PC-3 (cell line): Measurements from ENCODE around the gene SLC2A4. TPM values are rescaled to one million over a fixed set of nuclear protein-coding genes. Genes with fewer than 3 reads are reported as not detected.

Source experiments
- ATAC-seq: fragments of 200-7000 bp; cut with Tn5 transposase; 2 replicates; pipeline ENCODE4 v1.9.1; 2020; ENCODE audit warnings: mild to moderate bottlenecking, moderate library complexity
- BruUV-seq: library from RNA; stranded (reverse); fragments of 400-500 nt; replicated peaks from 2 replicates; lab custom pipeline; 2021; lab: Mats Ljungman, UMichigan
- CTCF ChIA-PET: fragments of 300-600 bp; sonication (Branson Sonifier 250); formaldehyde crosslinking; loops from one replicate; lab custom pipeline; 2022; ENCODE audit warnings: antibody characterized with exemption; lab: Charles Lee
- POLR2A ChIA-PET: fragments of 300-600 bp; sonication (Branson Sonifier 250); formaldehyde crosslinking; loops from one replicate; lab custom pipeline; 2022; ENCODE audit warnings: antibody characterized with exemption; ENCODE audit not compliant: unreplicated experiment; lab: Charles Lee
- DNase-seq: peaks from one replicate; pipeline ENCODE4 v3.0.0-alpha.2; 2015
- H2AFZ ChIP-seq: fragments of 300-600 bp; sonication (generic); 2 replicates; pipeline ENCODE4 v1.6.0; 2016; ENCODE audit warnings: antibody characterized with exemption, low read length
- H3F3A ChIP-seq: fragments of 300-600 bp; sonication (generic); one replicate; pipeline ENCODE4 v1.6.0; 2017; ENCODE audit warnings: antibody characterized with exemption, low read length, control low read depth, mild to moderate bottlenecking; ENCODE audit not compliant: unreplicated experiment
- H3K27ac ChIP-seq: fragments of 300-600 bp; sonication (generic); 2 replicates; pipeline ENCODE4 v1.5.1; 2016; ENCODE audit warnings: mild to moderate bottlenecking, low read length
- H3K27me3 ChIP-seq: fragments of 300-600 bp; sonication (generic); 2 replicates; pipeline ENCODE4 v1.6.1; 2016; ENCODE audit warnings: low read length, mixed read lengths
- H3K36me3 ChIP-seq: fragments of 300-600 bp; sonication (generic); 2 replicates; pipeline ENCODE4 v1.6.1; 2016; ENCODE audit warnings: low read depth, mixed run types, low read length, mixed read lengths
- H3K4me1 ChIP-seq: fragments of 300-600 bp; sonication (generic); 2 replicates; pipeline ENCODE4 v1.5.1; 2016; ENCODE audit warnings: low read length; ENCODE audit not compliant: insufficient read depth
- H3K4me2 ChIP-seq: fragments of 300-600 bp; sonication (generic); 2 replicates; pipeline ENCODE4 v1.6.0; 2016; ENCODE audit warnings: low read length
- H3K4me3 ChIP-seq: fragments of 300-600 bp; sonication (generic); 2 replicates; pipeline ENCODE4 v1.5.1; 2016; ENCODE audit warnings: mild to moderate bottlenecking, low read length, mixed read lengths
- H3K79me2 ChIP-seq: fragments of 300-600 bp; sonication (generic); 2 replicates; pipeline ENCODE4 v1.6.1; 2017; ENCODE audit warnings: low read length, mixed read lengths
- H3K9ac ChIP-seq: fragments of 300-600 bp; sonication (generic); 2 replicates; pipeline ENCODE4 v1.6.0; 2016; ENCODE audit warnings: mild to moderate bottlenecking, low read length
- H3K9me2 ChIP-seq: fragments of 300-600 bp; sonication (generic); replicated peaks from 2 replicates; pipeline ENCODE4 v1.6.1; 2016; ENCODE audit warnings: mixed run types, low read length, mixed read lengths
- H3K9me3 ChIP-seq: fragments of 300-600 bp; sonication (generic); 2 replicates; pipeline ENCODE4 v1.6.1; 2016; ENCODE audit warnings: low read length, mixed read lengths
- H4K20me1 ChIP-seq: fragments of 300-600 bp; sonication (generic); 2 replicates; pipeline ENCODE4 v1.6.1; 2016; ENCODE audit warnings: low read length, mixed read lengths
- CTCF ChIP-seq: fragments of 300-600 bp; sonication (generic); conservative IDR thresholded peaks from 2 replicates; pipeline ENCODE4 v1.5.1; 2017; ENCODE audit warnings: antibody characterized with exemption, low read depth, mild to moderate bottlenecking, low read length
- EZH2 ChIP-seq: fragments of 300-600 bp; sonication (generic); IDR thresholded peaks from one replicate; pipeline ENCODE4 v1.6.1; 2017; ENCODE audit warnings: antibody characterized with exemption, mild to moderate bottlenecking, low read length; ENCODE audit not compliant: unreplicated experiment
- EZH2phosphoT487 ChIP-seq: fragments of 300-600 bp; sonication (generic); IDR thresholded peaks from 2 replicates; pipeline ENCODE4 v1.6.1; 2018; ENCODE audit warnings: mild to moderate bottlenecking, antibody characterized with exemption, low read length, borderline replicate concordance
- intact Hi-C: fragments of 100-400 bp; cut with micrococcal nuclease; formaldehyde crosslinking; loops from 2 replicates; pipeline ENCODE4 v1.9.0; 2023
- total RNA-seq: library from RNA; depleted of rRNA; stranded (reverse); fragments of >200 nt; gene quantifications from 2 replicates; pipeline ENCODE4 v1.2.3, GENCODE V29; 2014

Gene SLC2A4
- total RNA-seq, 1 experiment from 2014 or later = 0.29 TPM

DNA sequence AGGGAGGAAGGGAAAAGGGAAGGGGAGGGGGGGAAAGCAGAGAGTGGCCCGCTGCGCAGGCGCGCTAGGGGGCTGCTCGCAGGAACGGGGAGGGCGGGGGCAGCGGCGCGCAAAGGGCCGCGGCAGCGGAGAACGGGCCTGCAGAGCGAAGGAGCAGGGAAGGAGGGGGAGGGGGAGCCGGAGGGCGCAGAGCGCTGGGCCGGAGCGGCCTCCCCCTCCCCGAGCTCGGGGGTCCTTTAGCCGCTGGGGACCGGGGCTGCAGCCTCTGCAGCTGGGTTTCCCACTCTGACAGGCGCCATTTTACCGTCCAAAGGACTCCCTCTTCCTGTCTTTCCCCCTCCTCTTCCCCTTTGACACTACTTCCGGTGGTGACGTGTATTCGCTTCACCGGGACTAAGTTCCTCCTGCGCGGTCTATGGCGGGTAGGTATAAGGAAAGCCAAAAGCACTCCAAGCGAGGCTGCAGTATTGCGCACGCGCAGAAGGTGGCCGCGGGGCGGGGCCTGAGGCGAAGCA lies 29.8 kb upstream of the SLC2A4 start, which contains the start of gene CTDNEP1:
Gene CTDNEP1, minus strand, starts transcription at position 74 of the 515 bp plus-strand sequence. CDS start 438 bp downstream, outside the sequence.
- Histone ChIP-seq H3K4me3 (peak within 1 kb of the TSS; percentile 92), H3K9me3 (no peaks in the 10 kb centered on the region), H3K4me2 (peak within 1 kb of the TSS; percentile 95), H3K9ac (peak within 1 kb of the TSS; percentile 96), H3K27me3 (no peaks in the 10 kb centered on the region), H3K27ac (peak within 1 kb of the TSS; percentile 96), H3K9me2 (no peaks in the 10 kb centered on the region), H3F3A (no peaks in the 10 kb centered on the region), H3K79me2 (peaks cover 76% of the 10 kb centered on the region), H4K20me1 (0 out of 2 replicates have a peak, but pooled peaks cover 5% of the 10 kb centered on the region), H2AFZ (peak within 1 kb of the TSS; percentile 79), H3K36me3 (peaks cover 3% of the 10 kb centered on the region; the same call in 1 of the 2 replicates), H3K4me1 (peaks cover 21% of the 10 kb centered on the region)
- DNase-seq = peak; percentile 98
- TF ChIP-seq CTCF = no peak
- no peak for TF ChIP-seq EZH2phosphoT487
- no peak for TF ChIP-seq EZH2
- intact Hi-C loops = loop anchor here (1.0 to 2.0 kb wide), 2 partner anchors 11 to 29 kb away; partner anchors contain the start of genes CLDN7 and SLC2A4
- ChIA-PET POLR2A (no interaction called here), CTCF (no interaction called here)
- peak; percentile 92 for ATAC-seq
- BruUV-seq = no TSS peak

GRCh38 chr17:7252176-7253043 lies 29.1 kb upstream of the SLC2A4 start, which contains the start of gene ELP5:
Gene ELP5, plus strand, starts transcription at chr17:7252215. Its CDS starts 336 bp downstream, at chr17:7252551.
- TF ChIP-seq CTCF = peak; percentile 43; the same call in 1 of the 2 replicates
- TF ChIP-seq EZH2 = no peak
- ATAC-seq (peak; percentile 67), DNase-seq (peak; percentile 86)
- Histone ChIP-seq H3K4me3 (peak within 1 kb of the TSS; percentile 92), H3K4me1 (peaks cover 21% of the 10 kb centered on the region), H3K27me3 (no peaks in the 10 kb centered on the region), H3K27ac (peak within 1 kb of the TSS; percentile 96), H3K9me2 (no peaks in the 10 kb centered on the region), H3K79me2 (peaks cover 69% of the 10 kb centered on the region), H3K9me3 (no peaks in the 10 kb centered on the region), H4K20me1 (0 out of 2 replicates have a peak, but pooled peaks cover 5% of the 10 kb centered on the region), H3K36me3 (peaks cover 3% of the 10 kb centered on the region; the same call in 1 of the 2 replicates), H3K4me2 (peak within 1 kb of the TSS; percentile 95), H3K9ac (peak within 1 kb of the TSS; percentile 96), H3F3A (no peaks in the 10 kb centered on the region), H2AFZ (peak within 1 kb of the TSS; percentile 79)
- intact Hi-C loops = loop anchor here (1.0 to 2.0 kb wide), 2 partner anchors 10 to 28 kb away; partner anchors contain the start of genes CLDN7 and SLC2A4
- CTCF ChIA-PET = no interaction called here
- BruUV-seq = TSS peak; percentile 69
- POLR2A ChIA-PET = no interaction called here
